Mesodermal cell (in vitro differentiated cells): Measurements from ENCODE around the gene YEATS2.

ENCODE experiments used
- H3K27ac ChIP-seq: 2 replicates; pipeline ENCODE4 v1.7.0; 2013; ENCODE audit warnings: mild to moderate bottlenecking, low read depth, low read length, moderate library complexity; ENCODE audit not compliant: severe bottlenecking
- H3K36me3 ChIP-seq: 2 replicates; pipeline ENCODE4 v1.7.1; 2013; ENCODE audit warnings: mild to moderate bottlenecking, low read length, moderate library complexity; ENCODE audit not compliant: control insufficient read depth, insufficient read depth
- H3K4me1 ChIP-seq: one replicate; pipeline ENCODE4 v1.7.1; 2013; ENCODE audit warnings: mild to moderate bottlenecking, low read length; ENCODE audit not compliant: insufficient read depth, control insufficient read depth, poor library complexity, severe bottlenecking
- H3K4me3 ChIP-seq: 2 replicates; pipeline ENCODE4 v1.7.0; 2013; ENCODE audit warnings: low read length, control low read depth, mild to moderate bottlenecking; ENCODE audit not compliant: insufficient read depth, poor library complexity, severe bottlenecking; ENCODE audit errors: extremely low read depth
- H3K9me3 ChIP-seq: 2 replicates; pipeline ENCODE4 v1.7.1; 2013; ENCODE audit warnings: mild to moderate bottlenecking, low read length, moderate library complexity; ENCODE audit not compliant: control insufficient read depth
- WGBS, 2 experiments: methylation state at CpG; one replicate each; pipeline ENCODE4 v1.1.5; 2013; ENCODE audit warnings: missing lambda C conversion rate in 2 of 2; ENCODE audit not compliant: insufficient coverage in 2 of 2; 5-methylcytosine and 5-hydroxymethylcytosine counted together

YEATS2 gene

DNA sequence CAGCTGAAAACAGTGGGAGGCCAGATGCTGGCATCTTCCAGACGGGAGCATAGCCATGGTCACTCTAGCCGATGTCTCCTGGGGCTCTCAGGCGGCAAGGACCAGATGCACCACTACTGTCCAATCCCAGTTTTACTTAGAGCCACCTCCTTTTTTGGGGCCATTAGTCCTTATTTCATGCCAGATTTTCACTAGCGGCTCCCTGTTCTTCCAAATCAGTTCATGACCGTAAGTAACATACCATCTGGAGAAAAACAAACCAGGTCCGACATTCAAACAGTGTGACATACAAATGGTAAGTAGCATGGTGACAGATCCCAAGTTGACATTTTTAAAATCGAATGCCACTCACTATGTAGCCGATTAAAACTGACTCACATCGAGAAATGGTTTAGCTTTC lies 131.9 kb downstream of the YEATS2 start:
- Histone ChIP-seq H3K4me1 (peaks cover 2% of the 10 kb centered on the region), H3K4me3 (no peak overlapping the region), H3K36me3 (peaks cover 52% of the 10 kb centered on the region), H3K9me3 (no peaks in the 10 kb centered on the region), H3K27ac (no peak overlapping the region)
- 92 to 98% methylated on average over 4 to 6 of the region's 9 CpGs for WGBS, 2 experiments

GRCh38 chr3:183830187-183830586 lies 132.6 kb downstream of the YEATS2 start:
- H3K4me3 ChIP-seq = no peak overlapping the region
- no peaks in the 10 kb centered on the region for H3K9me3 ChIP-seq
- H3K4me1 ChIP-seq = no peaks in the 10 kb centered on the region
- 89 to 98% methylated on average over 8 to 9 of the region's 9 CpGs for WGBS, 2 experiments
- H3K27ac ChIP-seq = no peak overlapping the region
- peaks cover 57% of the 10 kb centered on the region for H3K36me3 ChIP-seq

GRCh38 chr3:183833516-183833915 lies 135.9 kb downstream of the YEATS2 start:
- WGBS, 2 experiments = 85 to 100% methylated on average over 6 of the region's 6 CpGs

GRCh38 chr3:183837390-183837789 lies 139.8 kb downstream of the YEATS2 start:
- H3K4me1 ChIP-seq = no peaks in the 10 kb centered on the region
- H3K9me3 ChIP-seq = no peaks in the 10 kb centered on the region
- WGBS, 2 experiments = 90 to 96% methylated on average over 8 to 9 of the region's 9 CpGs
- H3K4me3 ChIP-seq = no peak overlapping the region
- H3K27ac ChIP-seq = no peak overlapping the region
- peaks cover 90% of the 10 kb centered on the region for H3K36me3 ChIP-seq

More at GRCh38 chr3:183833516-183833915, 135.9 kb downstream of the YEATS2 start:
- H3K27ac ChIP-seq = no peak overlapping the region
- H3K9me3 ChIP-seq = no peaks in the 10 kb centered on the region
- H3K4me1 ChIP-seq = no peaks in the 10 kb centered on the region
- H3K36me3 ChIP-seq = peaks cover 78% of the 10 kb centered on the region
- H3K4me3 ChIP-seq = no peak overlapping the region

- Histone ChIP-seq H3K9me3 (no peaks in the 10 kb centered on the region), H3K4me1 (no peaks in the 10 kb centered on the region), H3K27ac (no peak overlapping the region), H3K4me3 (no peak overlapping the region), H3K36me3 (peaks cover 90% of the 10 kb centered on the region)
- WGBS, 2 experiments = 100% methylated on average over 1 to 2 of the region's 3 CpGs
Observed at GRCh38 chr3:183837894-183838293, 140.3 kb downstream of the YEATS2 start.

GRCh38 chr3:183839751-183840150 lies 142.2 kb downstream of the YEATS2 start:
- H3K4me1 ChIP-seq = peaks cover 6% of the 10 kb centered on the region
- H3K9me3 ChIP-seq = no peaks in the 10 kb centered on the region
- WGBS, 2 experiments = 100% methylated on average over 1 of the region's 4 CpGs
- no peak overlapping the region for H3K27ac ChIP-seq
- peaks cover 87% of the 10 kb centered on the region for H3K36me3 ChIP-seq
- H3K4me3 ChIP-seq = no peak overlapping the region

- WGBS, 2 experiments = no CpG with 5 or more reads among the region's 2 CpGs
- Histone ChIP-seq H3K4me3 (no peak overlapping the region), H3K9me3 (no peaks in the 10 kb centered on the region), H3K36me3 (peaks cover 79% of the 10 kb centered on the region), H3K27ac (peak overlapping the region; percentile 62), H3K4me1 (peaks cover 20% of the 10 kb centered on the region)
Observed at GRCh38 chr3:183844606-183845005, 147.0 kb downstream of the YEATS2 start.

- H3K4me1 ChIP-seq = peaks cover 20% of the 10 kb centered on the region
- no peaks in the 10 kb centered on the region for H3K9me3 ChIP-seq
- H3K36me3 ChIP-seq = peaks cover 77% of the 10 kb centered on the region
- H3K4me3 ChIP-seq = no peak overlapping the region
- WGBS, 2 experiments = 100% methylated on average over 2 of the region's 4 CpGs; no CpG with 5 or more reads in 1 of the 2 experiments
- peak overlapping the region; percentile 50 for H3K27ac ChIP-seq
Observed at GRCh38 chr3:183845090-183845489, 147.5 kb downstream of the YEATS2 start.

GRCh38 chr3:183845608-183846288 lies 148.2 kb downstream of the YEATS2 start:
- 89 to 94% methylated on average over 7 to 8 of the region's 13 CpGs for WGBS, 2 experiments
- Histone ChIP-seq H3K27ac (peak overlapping the region; percentile 50), H3K4me1 (peaks cover 20% of the 10 kb centered on the region), H3K4me3 (no peak overlapping the region), H3K36me3 (peaks cover 74% of the 10 kb centered on the region), H3K9me3 (no peaks in the 10 kb centered on the region)

DNA sequence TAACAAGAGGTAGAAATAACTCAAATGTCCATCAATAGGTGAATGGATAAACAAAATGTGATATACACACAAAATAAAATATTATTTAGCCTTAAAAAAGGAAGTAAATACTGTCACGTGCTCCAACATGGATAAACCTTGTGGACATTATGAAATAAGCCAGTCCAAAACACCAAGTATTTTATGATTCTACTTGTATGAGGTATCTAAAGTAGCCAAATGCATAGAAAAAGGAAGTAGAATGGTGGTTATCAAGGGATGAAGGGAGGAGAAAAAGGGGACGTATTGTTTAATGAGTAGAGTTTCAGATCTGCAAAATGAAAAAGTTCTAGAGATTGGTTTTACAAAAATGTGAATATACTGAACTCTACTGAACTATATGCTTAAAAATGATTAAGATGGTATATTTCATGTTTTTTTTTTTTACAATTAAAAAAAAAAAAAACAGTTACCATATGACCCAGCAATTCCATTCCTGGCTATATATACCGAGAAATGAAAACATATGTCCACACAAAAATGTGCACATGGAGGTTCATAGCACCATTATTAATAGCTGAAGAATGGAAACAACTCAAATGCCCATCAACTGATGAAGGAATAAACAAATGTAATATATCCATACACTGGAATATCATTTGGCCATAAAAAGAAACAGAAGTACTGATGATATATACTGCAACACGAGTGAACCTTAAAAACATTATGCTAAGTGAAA lies 156.9 kb downstream of the YEATS2 start:
- Histone ChIP-seq H3K27ac (no peak overlapping the region), H3K4me3 (no peak overlapping the region), H3K4me1 (no peaks in the 10 kb centered on the region), H3K9me3 (no peaks in the 10 kb centered on the region), H3K36me3 (peaks cover 71% of the 10 kb centered on the region)
- 90 to 100% methylated on average over 1 to 2 of the region's 4 CpGs for WGBS, 2 experiments

DNA sequence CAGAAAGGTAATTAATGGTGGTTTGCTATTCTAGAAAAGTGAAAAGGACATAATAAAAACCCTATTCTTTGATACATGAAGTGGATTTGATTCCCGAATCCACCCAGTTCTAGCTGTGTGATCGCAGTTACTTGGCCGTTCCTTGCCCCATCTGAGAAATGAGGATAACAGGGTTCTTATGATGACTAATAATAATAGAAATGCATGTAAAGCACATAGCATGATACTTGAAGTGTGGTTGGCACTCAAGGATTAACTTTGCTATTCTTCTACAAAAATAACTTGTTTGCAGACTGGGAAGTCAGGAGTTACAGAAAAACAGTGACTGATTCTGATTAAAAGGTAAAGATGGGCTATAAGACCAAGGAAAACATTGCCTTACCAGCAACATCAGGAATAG lies 160.3 kb downstream of the YEATS2 start:
- Histone ChIP-seq H3K27ac (no peak overlapping the region), H3K36me3 (peaks cover 85% of the 10 kb centered on the region), H3K9me3 (no peaks in the 10 kb centered on the region), H3K4me1 (no peaks in the 10 kb centered on the region), H3K4me3 (no peak overlapping the region)
- 93 to 100% methylated on average over 1 to 3 of the region's 3 CpGs for WGBS, 2 experiments
